ENCODE results near the gene SORCS2. TPM values are rescaled to one million over a fixed set of nuclear protein-coding genes. Genes with fewer than 3 reads are reported as not detected.

The SORCS2 gene
- total RNA-seq, 4 donors from 2014 or later: 0.48 to 1.8 (median 0.68) TPM; not detected in 1

GRCh38 chr4:7392438-7393421 is 200.4 kb downstream of the SORCS2 start:
- WGBS, 2 donors (ENCODE audit: low coverage in 1 of 2): 65 to 68% methylated on average over 10 to 24 of the region's 32 CpGs
- Histone ChIP-seq H3K27me3 (no peaks in the 10 kb centered on the region), H3K27ac (no peak overlapping the region), H3K4me3 (no peak overlapping the region), H3K36me3 (no peaks in the 10 kb centered on the region), H3K9me3 (no peaks in the 10 kb centered on the region), H3K4me1 (peaks cover 0 to 6% (median 0%) of the 10 kb centered on the region in 4 donors)
- DNase-seq: no peak
- no peak for TF ChIP-seq EP300 (IDR thresholded peaks at IDR 0.05; ENCODE audit: low read depth)
- TF ChIP-seq CTCF (IDR thresholded peaks at IDR 0.05): no peak
- no peak for TF ChIP-seq POLR2A (IDR thresholded peaks at IDR 0.05)
- no peak for TF ChIP-seq POLR2AphosphoS5 (IDR thresholded peaks at IDR 0.05)
- intact Hi-C loops (cut with DNase I; ENCODE audit: low total_unique reads) (no loop called here), in situ Hi-C loops (cut with MboI; ENCODE audit: low pct_ligation_motif_present in 1 of 4, low pct_unique_long_range_greater_than_20kb in 1 of 4, low sequenced_read_pairs in 3 of 4) (no loop called here)

- Histone ChIP-seq H3K36me3 (no peaks in the 10 kb centered on the region), H3K9me3 (no peaks in the 10 kb centered on the region), H3K27ac (no peak overlapping the region), H3K27me3 (no peaks in the 10 kb centered on the region), H3K4me1 (peaks cover 0 to 6% (median 1%) of the 10 kb centered on the region in 4 donors), H3K4me3 (no peak overlapping the region)
- no peak for TF ChIP-seq CTCF (IDR thresholded peaks at IDR 0.05)
- no peak for TF ChIP-seq EP300 (IDR thresholded peaks at IDR 0.05; ENCODE audit: low read depth)
- no peak for TF ChIP-seq POLR2A (IDR thresholded peaks at IDR 0.05)
- no peak for TF ChIP-seq POLR2AphosphoS5 (IDR thresholded peaks at IDR 0.05)
- intact Hi-C loops (cut with DNase I; ENCODE audit: low total_unique reads) (no loop called here), in situ Hi-C loops (cut with MboI; ENCODE audit: low pct_ligation_motif_present in 1 of 4, low pct_unique_long_range_greater_than_20kb in 1 of 4, low sequenced_read_pairs in 3 of 4) (no loop called here)
- WGBS, 2 donors (ENCODE audit: low coverage in 1 of 2): 70 to 81% methylated on average over 2 to 27 of the region's 29 CpGs
- no peak for DNase-seq
Measured at GRCh38 chr4:7393601-7394575, 201.6 kb downstream of the SORCS2 start.

- H3K27me3 ChIP-seq: no peaks in the 10 kb centered on the region
- TF ChIP-seq CTCF (IDR thresholded peaks at IDR 0.05) (no peak), POLR2AphosphoS5 (IDR thresholded peaks at IDR 0.05) (no peak)
- H3K36me3 ChIP-seq: no peaks in the 10 kb centered on the region
- H3K4me3 ChIP-seq: no peak overlapping the region
- H3K4me1 ChIP-seq: peaks cover 0 to 6% (median 1%) of the 10 kb centered on the region in 4 donors
- in situ Hi-C loops (cut with MboI; ENCODE audit: low pct_ligation_motif_present in 1 of 4, low pct_unique_long_range_greater_than_20kb in 1 of 4, low sequenced_read_pairs in 3 of 4): no loop called here
- DNase-seq: no peak
- H3K27ac ChIP-seq: no peak overlapping the region
- intact Hi-C loops (cut with DNase I; ENCODE audit: low total_unique reads): no loop called here
- WGBS, 2 donors (ENCODE audit: low coverage in 1 of 2): 71 to 72% methylated on average over 5 to 21 of the region's 21 CpGs
- H3K9me3 ChIP-seq: no peaks in the 10 kb centered on the region
Measured at GRCh38 chr4:7394681-7395451, 202.5 kb downstream of the SORCS2 start.
